Vagina (tissue), 2 donors: Measurements from ENCODE around the gene PSMD12.

Source experiments
- CTCF ChIP-seq, 3 experiments: fragments of 450-650 bp in 2 of 3; fragments of 200-600 bp in 1 of 3; sonication (generic) in 1 of 3; IDR thresholded peaks; one replicate each; pipeline ENCODE4 v1.5.1; 2017 to 2019; ENCODE audit warnings: antibody characterized with exemption in 3 of 3, mild to moderate bottlenecking in 2 of 3, moderate library complexity in 2 of 3
- POLR2A ChIP-seq, 2 donors: fragments of 450-650 bp; IDR thresholded peaks; one replicate each; pipeline ENCODE4 v1.6.1; 2017; ENCODE audit warnings: antibody characterized with exemption in 2 of 2, mild to moderate bottlenecking in 2 of 2, moderate library complexity in 2 of 2

- TF ChIP-seq CTCF (IDR thresholded peaks at IDR 0.05) (no peak), POLR2A (IDR thresholded peaks at IDR 0.05) (no peak)
Observed at GRCh38 chr17:67401598-67402504, 35.5 kb upstream of the PSMD12 start.
